K562 (cell line): ENCODE results near the gene ACAP3.

Source experiments
- GATA2 ChIP-seq: sonication (generic); formaldehyde crosslinking; IDR thresholded peaks from 2 replicates; pipeline ENCODE4 v1.4.0; 2020; ENCODE audit warnings: mild to moderate bottlenecking, missing genetic modification reagents
- NCOR1 ChIP-seq: fragments of 450-650 bp; IDR thresholded peaks from 2 replicates; pipeline ENCODE4 v1.6.1; 2016; ENCODE audit warnings: mild to moderate bottlenecking, moderate library complexity
- SIN3A ChIP-seq, 2 experiments: fragments of 150-350 bp in 1 of 2; IDR thresholded peaks; 2 replicates each; pipeline ENCODE4 v1.6.1; 2011 to 2016; ENCODE audit warnings: borderline replicate concordance in 2 of 2, low read depth in 2 of 2, low read length in 2 of 2, mild to moderate bottlenecking in 2 of 2, moderate library complexity in 2 of 2; ENCODE audit not compliant: control insufficient read depth in 1 of 2
- ZBTB8A ChIP-seq: fragments of 450-650 bp; IDR thresholded peaks from 2 replicates; pipeline ENCODE4 v1.6.1; 2018; ENCODE audit warnings: mild to moderate bottlenecking, moderate library complexity; ENCODE audit not compliant: partially characterized antibody
- TF ChIP-seq, protein P1 (sequence below), 3 experiments: IDR thresholded peaks in 2 of 3; conservative IDR thresholded peaks in 1 of 3; 2 replicates each; pipeline ENCODE4 v1.5.1; 2011 to 2012; ENCODE audit warnings: low read length in 3 of 3, mild to moderate bottlenecking in 3 of 3, control low read depth in 2 of 3, improper control_type of control experiment in 1 of 3, inconsistent platforms in 1 of 3, low read depth in 1 of 3, mixed read lengths in 1 of 3, moderate library complexity in 1 of 3; ENCODE audit not compliant: insufficient read depth in 2 of 3
- TF ChIP-seq, protein P2 (sequence below), 2 experiments: fragments of 450-650 bp in 1 of 2; IDR thresholded peaks; 2 replicates each; pipeline ENCODE4 v1.6.1; 2011 to 2017; ENCODE audit warnings: low read depth in 2 of 2, antibody characterized with exemption in 1 of 2, borderline replicate concordance in 1 of 2, low read length in 1 of 2, mild to moderate bottlenecking in 1 of 2, mixed read lengths in 1 of 2; ENCODE audit not compliant: control insufficient read depth in 1 of 2
- TF ChIP-seq, protein P3 (sequence below): fragments of 250-450 bp; sonication (Bioruptor Pico); IDR thresholded peaks from 2 replicates; pipeline ENCODE4 v1.9.0; 2021; ENCODE audit warnings: mild to moderate bottlenecking, inconsistent platforms
- TF ChIP-seq, protein P4 (sequence below): fragments of 200-600 bp; sonication (generic); IDR thresholded peaks from one replicate; pipeline ENCODE4 v1.6.1; 2012; ENCODE audit warnings: mild to moderate bottlenecking, low read depth, low read length, inconsistent platforms

DNA sequence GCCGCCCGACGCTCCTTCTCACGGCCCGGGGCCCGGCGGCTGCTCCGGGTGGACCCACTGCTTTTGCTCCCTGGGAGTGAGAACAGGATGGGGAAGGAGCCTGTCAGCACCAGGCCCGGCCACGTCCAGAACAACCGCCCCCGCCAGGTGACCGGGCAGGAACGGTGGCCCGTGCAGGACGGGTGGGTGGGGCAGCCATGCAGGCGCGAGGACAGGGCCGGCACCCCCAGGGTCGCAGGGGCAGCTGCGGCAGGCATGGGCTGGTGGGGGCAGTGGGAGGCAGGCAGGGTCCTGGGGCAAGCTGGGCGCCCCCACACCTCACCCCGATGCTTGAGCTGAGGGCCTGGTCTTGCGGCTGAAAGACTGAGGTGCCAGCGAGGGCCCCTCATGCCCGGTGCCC lies 28.7 kb upstream of the ACAP3 start:
- TF ChIP-seq, protein P1, sequence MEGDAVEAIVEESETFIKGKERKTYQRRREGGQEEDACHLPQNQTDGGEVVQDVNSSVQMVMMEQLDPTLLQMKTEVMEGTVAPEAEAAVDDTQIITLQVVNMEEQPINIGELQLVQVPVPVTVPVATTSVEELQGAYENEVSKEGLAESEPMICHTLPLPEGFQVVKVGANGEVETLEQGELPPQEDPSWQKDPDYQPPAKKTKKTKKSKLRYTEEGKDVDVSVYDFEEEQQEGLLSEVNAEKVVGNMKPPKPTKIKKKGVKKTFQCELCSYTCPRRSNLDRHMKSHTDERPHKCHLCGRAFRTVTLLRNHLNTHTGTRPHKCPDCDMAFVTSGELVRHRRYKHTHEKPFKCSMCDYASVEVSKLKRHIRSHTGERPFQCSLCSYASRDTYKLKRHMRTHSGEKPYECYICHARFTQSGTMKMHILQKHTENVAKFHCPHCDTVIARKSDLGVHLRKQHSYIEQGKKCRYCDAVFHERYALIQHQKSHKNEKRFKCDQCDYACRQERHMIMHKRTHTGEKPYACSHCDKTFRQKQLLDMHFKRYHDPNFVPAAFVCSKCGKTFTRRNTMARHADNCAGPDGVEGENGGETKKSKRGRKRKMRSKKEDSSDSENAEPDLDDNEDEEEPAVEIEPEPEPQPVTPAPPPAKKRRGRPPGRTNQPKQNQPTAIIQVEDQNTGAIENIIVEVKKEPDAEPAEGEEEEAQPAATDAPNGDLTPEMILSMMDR (IDR thresholded peaks at IDR 0.05 in 2 of 3, conservative IDR thresholded peaks at IDR 0.05 in 1 of 3; ENCODE audit: insufficient read depth in 2 of 3, low read depth in 1 of 3, low read length in 3 of 3): no peak
- TF ChIP-seq ZBTB8A (no peak), NCOR1 (no peak), GATA2 (CRISPR knock-in tag) (no peak), SIN3A (IDR thresholded peaks at IDR 0.05; ENCODE audit: borderline replicate concordance in 2 of 2, control insufficient read depth in 1 of 2, low read depth in 2 of 2, low read length in 2 of 2) (no peak)
- TF ChIP-seq, protein P2, sequence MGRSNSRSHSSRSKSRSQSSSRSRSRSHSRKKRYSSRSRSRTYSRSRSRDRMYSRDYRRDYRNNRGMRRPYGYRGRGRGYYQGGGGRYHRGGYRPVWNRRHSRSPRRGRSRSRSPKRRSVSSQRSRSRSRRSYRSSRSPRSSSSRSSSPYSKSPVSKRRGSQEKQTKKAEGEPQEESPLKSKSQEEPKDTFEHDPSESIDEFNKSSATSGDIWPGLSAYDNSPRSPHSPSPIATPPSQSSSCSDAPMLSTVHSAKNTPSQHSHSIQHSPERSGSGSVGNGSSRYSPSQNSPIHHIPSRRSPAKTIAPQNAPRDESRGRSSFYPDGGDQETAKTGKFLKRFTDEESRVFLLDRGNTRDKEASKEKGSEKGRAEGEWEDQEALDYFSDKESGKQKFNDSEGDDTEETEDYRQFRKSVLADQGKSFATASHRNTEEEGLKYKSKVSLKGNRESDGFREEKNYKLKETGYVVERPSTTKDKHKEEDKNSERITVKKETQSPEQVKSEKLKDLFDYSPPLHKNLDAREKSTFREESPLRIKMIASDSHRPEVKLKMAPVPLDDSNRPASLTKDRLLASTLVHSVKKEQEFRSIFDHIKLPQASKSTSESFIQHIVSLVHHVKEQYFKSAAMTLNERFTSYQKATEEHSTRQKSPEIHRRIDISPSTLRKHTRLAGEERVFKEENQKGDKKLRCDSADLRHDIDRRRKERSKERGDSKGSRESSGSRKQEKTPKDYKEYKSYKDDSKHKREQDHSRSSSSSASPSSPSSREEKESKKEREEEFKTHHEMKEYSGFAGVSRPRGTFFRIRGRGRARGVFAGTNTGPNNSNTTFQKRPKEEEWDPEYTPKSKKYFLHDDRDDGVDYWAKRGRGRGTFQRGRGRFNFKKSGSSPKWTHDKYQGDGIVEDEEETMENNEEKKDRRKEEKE (IDR thresholded peaks at IDR 0.05; ENCODE audit: borderline replicate concordance in 1 of 2, control insufficient read depth in 1 of 2, low read depth in 2 of 2, low read length in 1 of 2): no peak
- TF ChIP-seq, protein P3, sequence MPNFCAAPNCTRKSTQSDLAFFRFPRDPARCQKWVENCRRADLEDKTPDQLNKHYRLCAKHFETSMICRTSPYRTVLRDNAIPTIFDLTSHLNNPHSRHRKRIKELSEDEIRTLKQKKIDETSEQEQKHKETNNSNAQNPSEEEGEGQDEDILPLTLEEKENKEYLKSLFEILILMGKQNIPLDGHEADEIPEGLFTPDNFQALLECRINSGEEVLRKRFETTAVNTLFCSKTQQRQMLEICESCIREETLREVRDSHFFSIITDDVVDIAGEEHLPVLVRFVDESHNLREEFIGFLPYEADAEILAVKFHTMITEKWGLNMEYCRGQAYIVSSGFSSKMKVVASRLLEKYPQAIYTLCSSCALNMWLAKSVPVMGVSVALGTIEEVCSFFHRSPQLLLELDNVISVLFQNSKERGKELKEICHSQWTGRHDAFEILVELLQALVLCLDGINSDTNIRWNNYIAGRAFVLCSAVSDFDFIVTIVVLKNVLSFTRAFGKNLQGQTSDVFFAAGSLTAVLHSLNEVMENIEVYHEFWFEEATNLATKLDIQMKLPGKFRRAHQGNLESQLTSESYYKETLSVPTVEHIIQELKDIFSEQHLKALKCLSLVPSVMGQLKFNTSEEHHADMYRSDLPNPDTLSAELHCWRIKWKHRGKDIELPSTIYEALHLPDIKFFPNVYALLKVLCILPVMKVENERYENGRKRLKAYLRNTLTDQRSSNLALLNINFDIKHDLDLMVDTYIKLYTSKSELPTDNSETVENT (CRISPR knock-in tag): no peak
- TF ChIP-seq, protein P4, sequence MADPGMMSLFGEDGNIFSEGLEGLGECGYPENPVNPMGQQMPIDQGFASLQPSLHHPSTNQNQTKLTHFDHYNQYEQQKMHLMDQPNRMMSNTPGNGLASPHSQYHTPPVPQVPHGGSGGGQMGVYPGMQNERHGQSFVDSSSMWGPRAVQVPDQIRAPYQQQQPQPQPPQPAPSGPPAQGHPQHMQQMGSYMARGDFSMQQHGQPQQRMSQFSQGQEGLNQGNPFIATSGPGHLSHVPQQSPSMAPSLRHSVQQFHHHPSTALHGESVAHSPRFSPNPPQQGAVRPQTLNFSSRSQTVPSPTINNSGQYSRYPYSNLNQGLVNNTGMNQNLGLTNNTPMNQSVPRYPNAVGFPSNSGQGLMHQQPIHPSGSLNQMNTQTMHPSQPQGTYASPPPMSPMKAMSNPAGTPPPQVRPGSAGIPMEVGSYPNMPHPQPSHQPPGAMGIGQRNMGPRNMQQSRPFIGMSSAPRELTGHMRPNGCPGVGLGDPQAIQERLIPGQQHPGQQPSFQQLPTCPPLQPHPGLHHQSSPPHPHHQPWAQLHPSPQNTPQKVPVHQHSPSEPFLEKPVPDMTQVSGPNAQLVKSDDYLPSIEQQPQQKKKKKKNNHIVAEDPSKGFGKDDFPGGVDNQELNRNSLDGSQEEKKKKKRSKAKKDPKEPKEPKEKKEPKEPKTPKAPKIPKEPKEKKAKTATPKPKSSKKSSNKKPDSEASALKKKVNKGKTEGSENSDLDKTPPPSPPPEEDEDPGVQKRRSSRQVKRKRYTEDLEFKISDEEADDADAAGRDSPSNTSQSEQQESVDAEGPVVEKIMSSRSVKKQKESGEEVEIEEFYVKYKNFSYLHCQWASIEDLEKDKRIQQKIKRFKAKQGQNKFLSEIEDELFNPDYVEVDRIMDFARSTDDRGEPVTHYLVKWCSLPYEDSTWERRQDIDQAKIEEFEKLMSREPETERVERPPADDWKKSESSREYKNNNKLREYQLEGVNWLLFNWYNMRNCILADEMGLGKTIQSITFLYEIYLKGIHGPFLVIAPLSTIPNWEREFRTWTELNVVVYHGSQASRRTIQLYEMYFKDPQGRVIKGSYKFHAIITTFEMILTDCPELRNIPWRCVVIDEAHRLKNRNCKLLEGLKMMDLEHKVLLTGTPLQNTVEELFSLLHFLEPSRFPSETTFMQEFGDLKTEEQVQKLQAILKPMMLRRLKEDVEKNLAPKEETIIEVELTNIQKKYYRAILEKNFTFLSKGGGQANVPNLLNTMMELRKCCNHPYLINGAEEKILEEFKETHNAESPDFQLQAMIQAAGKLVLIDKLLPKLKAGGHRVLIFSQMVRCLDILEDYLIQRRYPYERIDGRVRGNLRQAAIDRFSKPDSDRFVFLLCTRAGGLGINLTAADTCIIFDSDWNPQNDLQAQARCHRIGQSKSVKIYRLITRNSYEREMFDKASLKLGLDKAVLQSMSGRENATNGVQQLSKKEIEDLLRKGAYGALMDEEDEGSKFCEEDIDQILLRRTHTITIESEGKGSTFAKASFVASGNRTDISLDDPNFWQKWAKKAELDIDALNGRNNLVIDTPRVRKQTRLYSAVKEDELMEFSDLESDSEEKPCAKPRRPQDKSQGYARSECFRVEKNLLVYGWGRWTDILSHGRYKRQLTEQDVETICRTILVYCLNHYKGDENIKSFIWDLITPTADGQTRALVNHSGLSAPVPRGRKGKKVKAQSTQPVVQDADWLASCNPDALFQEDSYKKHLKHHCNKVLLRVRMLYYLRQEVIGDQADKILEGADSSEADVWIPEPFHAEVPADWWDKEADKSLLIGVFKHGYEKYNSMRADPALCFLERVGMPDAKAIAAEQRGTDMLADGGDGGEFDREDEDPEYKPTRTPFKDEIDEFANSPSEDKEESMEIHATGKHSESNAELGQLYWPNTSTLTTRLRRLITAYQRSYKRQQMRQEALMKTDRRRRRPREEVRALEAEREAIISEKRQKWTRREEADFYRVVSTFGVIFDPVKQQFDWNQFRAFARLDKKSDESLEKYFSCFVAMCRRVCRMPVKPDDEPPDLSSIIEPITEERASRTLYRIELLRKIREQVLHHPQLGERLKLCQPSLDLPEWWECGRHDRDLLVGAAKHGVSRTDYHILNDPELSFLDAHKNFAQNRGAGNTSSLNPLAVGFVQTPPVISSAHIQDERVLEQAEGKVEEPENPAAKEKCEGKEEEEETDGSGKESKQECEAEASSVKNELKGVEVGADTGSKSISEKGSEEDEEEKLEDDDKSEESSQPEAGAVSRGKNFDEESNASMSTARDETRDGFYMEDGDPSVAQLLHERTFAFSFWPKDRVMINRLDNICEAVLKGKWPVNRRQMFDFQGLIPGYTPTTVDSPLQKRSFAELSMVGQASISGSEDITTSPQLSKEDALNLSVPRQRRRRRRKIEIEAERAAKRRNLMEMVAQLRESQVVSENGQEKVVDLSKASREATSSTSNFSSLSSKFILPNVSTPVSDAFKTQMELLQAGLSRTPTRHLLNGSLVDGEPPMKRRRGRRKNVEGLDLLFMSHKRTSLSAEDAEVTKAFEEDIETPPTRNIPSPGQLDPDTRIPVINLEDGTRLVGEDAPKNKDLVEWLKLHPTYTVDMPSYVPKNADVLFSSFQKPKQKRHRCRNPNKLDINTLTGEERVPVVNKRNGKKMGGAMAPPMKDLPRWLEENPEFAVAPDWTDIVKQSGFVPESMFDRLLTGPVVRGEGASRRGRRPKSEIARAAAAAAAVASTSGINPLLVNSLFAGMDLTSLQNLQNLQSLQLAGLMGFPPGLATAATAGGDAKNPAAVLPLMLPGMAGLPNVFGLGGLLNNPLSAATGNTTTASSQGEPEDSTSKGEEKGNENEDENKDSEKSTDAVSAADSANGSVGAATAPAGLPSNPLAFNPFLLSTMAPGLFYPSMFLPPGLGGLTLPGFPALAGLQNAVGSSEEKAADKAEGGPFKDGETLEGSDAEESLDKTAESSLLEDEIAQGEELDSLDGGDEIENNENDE: no peak
